ENCODE data around the gene ANKRD45. TPM values are rescaled to one million over a fixed set of nuclear protein-coding genes. Genes with fewer than 3 reads are reported as not detected.

The ANKRD45 gene
- total RNA-seq, 1 donor from 2014 or later = 3.1 TPM

GRCh38 chr1:173590557-173590956, 79.1 kb downstream of the ANKRD45 start:
- no peak for TF ChIP-seq CTCF (conservative IDR thresholded peaks at IDR 0.05)
- DNase-seq (ENCODE audit: extremely low spot score, unreplicated experiment) = no peak
- Mint-ChIP-seq H3K9me3 (no peaks in the 10 kb centered on the region), H3K4me3 (no peak overlapping the region), H3K4me1 (ENCODE audit: unreplicated experiment) (no peaks in the 10 kb centered on the region), H3K27me3 (no peaks in the 10 kb centered on the region), H3K27ac (no peak overlapping the region), H3K36me3 (no peaks in the 10 kb centered on the region)

GRCh38 chr1:173581383-173582079, 88.1 kb downstream of the ANKRD45 start:
- no peak for DNase-seq (ENCODE audit: extremely low spot score, unreplicated experiment)
- H3K27ac Mint-ChIP-seq = no peak overlapping the region
- TF ChIP-seq CTCF (conservative IDR thresholded peaks at IDR 0.05) = no peak
- H3K4me3 Mint-ChIP-seq = no peak overlapping the region
- no peaks in the 10 kb centered on the region for H3K36me3 Mint-ChIP-seq
- no peaks in the 10 kb centered on the region for H3K4me1 Mint-ChIP-seq (ENCODE audit: unreplicated experiment)
- H3K27me3 Mint-ChIP-seq = no peaks in the 10 kb centered on the region
- no peaks in the 10 kb centered on the region for H3K9me3 Mint-ChIP-seq

GRCh38 chr1:173580658-173581057, 89.0 kb downstream of the ANKRD45 start:
- H3K36me3 Mint-ChIP-seq = no peaks in the 10 kb centered on the region
- no peak for TF ChIP-seq CTCF (conservative IDR thresholded peaks at IDR 0.05)

GRCh38 chr1:173580071-173580470, 89.6 kb downstream of the ANKRD45 start:
- Mint-ChIP-seq H3K36me3 (no peaks in the 10 kb centered on the region), H3K4me1 (ENCODE audit: unreplicated experiment) (no peaks in the 10 kb centered on the region), H3K27me3 (no peaks in the 10 kb centered on the region), H3K4me3 (no peak overlapping the region), H3K9me3 (no peaks in the 10 kb centered on the region), H3K27ac (no peak overlapping the region)
- no peak for DNase-seq (ENCODE audit: extremely low spot score, unreplicated experiment)
- TF ChIP-seq CTCF (conservative IDR thresholded peaks at IDR 0.05) = no peak

More at GRCh38 chr1:173580658-173581057, 89.0 kb downstream of the ANKRD45 start:
- Mint-ChIP-seq H3K9me3 (no peaks in the 10 kb centered on the region), H3K4me1 (ENCODE audit: unreplicated experiment) (no peaks in the 10 kb centered on the region), H3K27me3 (no peaks in the 10 kb centered on the region), H3K4me3 (no peak overlapping the region), H3K27ac (no peak overlapping the region)
- DNase-seq (ENCODE audit: extremely low spot score, unreplicated experiment) = no peak

- no peaks in the 10 kb centered on the region for H3K4me1 Mint-ChIP-seq (ENCODE audit: unreplicated experiment)
- TF ChIP-seq CTCF (conservative IDR thresholded peaks at IDR 0.05) = no peak
- H3K4me3 Mint-ChIP-seq = no peak overlapping the region
- no peak for DNase-seq (ENCODE audit: extremely low spot score, unreplicated experiment)
- H3K9me3 Mint-ChIP-seq = no peaks in the 10 kb centered on the region
- no peak overlapping the region for H3K27ac Mint-ChIP-seq
- no peaks in the 10 kb centered on the region for H3K36me3 Mint-ChIP-seq
- no peaks in the 10 kb centered on the region for H3K27me3 Mint-ChIP-seq
Measured at GRCh38 chr1:173573596-173573995, 96.1 kb downstream of the ANKRD45 start.

Measured in type B pancreatic cell (in vitro differentiated cells).